GM19240 (cell line): ENCODE data around the gene PPIL4.
"Not testable (repeated sequence)": the region's sequence is repeated elsewhere in the genome, so short reads cannot be mapped to it uniquely, and the experiment has no call there.

Experiments
- DNase-seq: peaks from one replicate; pipeline ENCODE4 v3.0.0; 2011; ENCODE audit warnings: low spot score; ENCODE audit not compliant: insufficient read length

The PPIL4 gene

GRCh38 chr6:149529650-149530049 is 16.2 kb downstream of the PPIL4 start:
- DNase-seq = no peak

GRCh38 chr6:149515494-149515893 is 30.3 kb downstream of the PPIL4 start:
- no peak for DNase-seq

GRCh38 chr6:149513915-149514314 is 31.9 kb downstream of the PPIL4 start:
- DNase-seq = no peak

GRCh38 chr6:149510793-149511512 is 34.9 kb downstream of the PPIL4 start:
- no peak for DNase-seq

- DNase-seq = no peak
Measured at GRCh38 chr6:149508485-149508884, 37.4 kb downstream of the PPIL4 start.

GRCh38 chr6:149503872-149504271 is 42.0 kb downstream of the PPIL4 start:
- DNase-seq = no peak

GRCh38 chr6:149503276-149503675 is 42.6 kb downstream of the PPIL4 start:
- no peak for DNase-seq

GRCh38 chr6:149501768-149502167 is 44.1 kb downstream of the PPIL4 start:
- DNase-seq = no peak

GRCh38 chr6:149501201-149501600 is 44.6 kb downstream of the PPIL4 start:
- no peak for DNase-seq

- no peak for DNase-seq
Measured at GRCh38 chr6:149500096-149500495, 45.7 kb downstream of the PPIL4 start.

- DNase-seq = no peak
Measured at GRCh38 chr6:149499066-149499465, 46.8 kb downstream of the PPIL4 start.

GRCh38 chr6:149497365-149497764 is 48.5 kb downstream of the PPIL4 start:
- DNase-seq = no peak

GRCh38 chr6:149496597-149496996 is 49.2 kb downstream of the PPIL4 start:
- DNase-seq = not testable (repeated sequence)

- DNase-seq = not testable (repeated sequence)
Measured at GRCh38 chr6:149495349-149496016, 50.4 kb downstream of the PPIL4 start.

- DNase-seq = not testable (repeated sequence)
Measured at GRCh38 chr6:149494810-149495209, 51.0 kb downstream of the PPIL4 start.

- DNase-seq = no peak
Measured at GRCh38 chr6:149493761-149494320, 52.0 kb downstream of the PPIL4 start.

- DNase-seq = no peak
Measured at GRCh38 chr6:149492798-149493343, 53.0 kb downstream of the PPIL4 start.

- no peak for DNase-seq
Measured at GRCh38 chr6:149489967-149490366, 55.9 kb downstream of the PPIL4 start.

- no peak for DNase-seq
Measured at GRCh38 chr6:149488815-149489214, 57.0 kb downstream of the PPIL4 start.

- DNase-seq = no peak
Measured at GRCh38 chr6:149487316-149487715, 58.5 kb downstream of the PPIL4 start.

GRCh38 chr6:149484733-149485700 is 60.8 kb downstream of the PPIL4 start, which contains the start of gene ZC3H12D:
Gene ZC3H12D (minus strand): TSS chr6:149485014. CDS start chr6:149474543, 10,471 bp downstream.
- no peak for DNase-seq
